ENCODE results near the gene EXTL1.
"Not testable (repeated sequence)": the region's sequence is repeated elsewhere in the genome, so short reads cannot be mapped to it uniquely, and the experiment has no call there.

EXTL1 gene

DNA sequence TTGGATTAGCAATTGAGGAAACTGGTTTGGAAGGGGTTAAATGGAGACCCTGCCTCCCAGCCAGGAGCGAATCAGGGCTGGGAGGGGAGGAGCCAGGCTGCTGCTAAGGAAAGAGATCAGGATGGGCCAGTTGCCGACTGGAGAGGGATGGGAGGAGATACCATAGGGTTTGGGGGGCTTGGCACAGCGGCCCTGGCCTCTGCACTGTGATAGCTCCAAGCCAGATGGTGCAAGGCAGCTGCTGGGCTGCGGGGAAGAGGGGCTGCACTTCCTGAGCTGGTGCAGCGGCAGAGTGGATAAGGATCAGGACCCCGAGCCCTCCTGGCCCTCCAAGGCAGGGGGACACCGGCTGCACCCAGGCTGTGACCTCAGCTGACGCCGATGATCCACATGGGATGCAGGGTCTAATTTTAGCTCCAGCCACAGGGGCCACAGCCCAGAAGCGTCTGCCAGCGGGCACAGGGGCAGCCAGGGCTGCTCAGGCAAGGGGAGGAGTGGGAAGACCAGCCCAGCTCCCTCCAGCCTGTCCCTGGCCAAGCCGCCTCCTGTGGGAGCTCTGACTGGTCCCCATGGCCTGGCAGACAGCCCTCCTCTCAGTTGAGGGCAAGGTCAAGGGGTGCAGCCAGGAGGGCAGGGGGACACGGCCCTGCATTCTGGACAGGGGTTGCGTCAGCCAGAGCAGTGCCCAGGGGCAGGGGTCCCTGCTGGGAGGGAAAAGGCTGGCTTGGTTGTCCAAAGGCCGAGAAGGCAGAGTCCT, at the start of gene EXTL1:
TSS of gene EXTL1 (plus strand) at position 129 of the 757 bp plus-strand sequence. CDS start 872 bp downstream, outside the sequence.
- DNase-seq: no peak

DNA sequence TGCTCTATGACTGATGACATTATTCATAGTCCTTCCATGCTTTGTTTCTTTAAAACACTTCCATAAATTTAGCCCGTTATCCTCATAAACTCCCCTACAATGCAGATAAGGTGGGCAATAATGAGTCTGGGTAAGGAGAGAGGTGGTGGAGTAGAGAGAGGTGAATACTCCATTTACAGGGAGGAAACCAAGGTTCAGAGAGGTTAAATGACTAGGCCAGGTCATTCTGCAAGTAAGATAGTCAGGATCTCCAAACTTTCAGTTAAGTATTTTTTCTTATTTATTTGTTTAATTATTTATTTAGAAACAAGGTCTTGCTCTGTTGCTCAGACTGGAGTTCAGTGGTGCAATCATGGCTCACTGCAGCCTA, 49.8 kb upstream of the EXTL1 start:
- no peak for DNase-seq

DNA sequence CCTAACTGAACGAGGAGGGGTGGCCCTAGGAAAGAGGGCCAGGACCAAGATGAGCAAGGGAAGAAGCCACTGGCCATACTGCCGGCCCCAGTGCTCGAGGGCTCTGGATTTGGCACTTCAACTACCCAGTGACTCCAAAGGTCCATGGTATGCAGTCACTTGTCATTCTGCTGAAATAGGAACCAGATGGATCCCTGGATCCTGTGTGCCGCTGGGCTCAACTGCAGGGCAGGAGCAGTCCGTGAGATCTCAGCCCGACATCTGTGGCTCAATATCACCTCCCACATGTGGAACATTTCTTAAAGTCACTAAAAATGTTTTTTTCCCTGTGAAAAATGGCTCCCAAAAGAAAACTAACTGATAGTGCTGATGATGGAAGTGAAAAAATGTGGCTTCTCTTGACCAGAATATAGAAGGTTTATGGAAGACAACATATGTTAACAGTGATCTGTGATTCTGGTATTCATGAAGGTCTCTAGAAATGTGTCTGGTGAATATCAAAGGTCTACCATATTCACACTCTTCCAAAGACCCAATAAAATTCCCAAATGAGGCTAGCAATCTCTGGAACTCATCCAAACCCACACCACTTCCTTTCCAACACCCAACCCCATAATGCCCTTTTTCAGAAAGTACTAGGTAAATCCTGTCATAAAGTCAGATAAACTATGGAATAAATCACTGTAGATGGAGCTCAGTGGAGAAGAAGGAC, 47.8 kb upstream of the EXTL1 start:
- DNase-seq: no peak

DNA sequence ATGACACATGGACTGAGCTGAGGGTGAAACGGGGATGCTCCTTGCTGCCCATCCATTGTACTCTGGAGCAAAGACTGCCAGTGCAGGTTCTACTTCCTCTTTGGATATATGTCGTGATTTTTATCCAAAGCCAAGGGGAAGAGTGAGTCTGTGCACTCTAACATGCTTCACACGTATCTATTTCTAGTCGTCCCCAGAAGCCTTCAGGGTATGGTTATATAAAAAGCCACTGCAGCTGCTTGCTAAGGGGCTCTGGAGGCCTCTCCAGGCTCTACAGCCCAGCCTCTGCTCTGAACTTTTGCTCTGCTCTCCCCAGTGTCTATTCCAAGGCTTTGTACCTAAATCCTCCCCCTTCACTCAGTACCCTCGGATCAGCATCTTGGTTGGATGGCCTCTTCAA, 43.8 kb upstream of the EXTL1 start:
- DNase-seq: no peak

DNA sequence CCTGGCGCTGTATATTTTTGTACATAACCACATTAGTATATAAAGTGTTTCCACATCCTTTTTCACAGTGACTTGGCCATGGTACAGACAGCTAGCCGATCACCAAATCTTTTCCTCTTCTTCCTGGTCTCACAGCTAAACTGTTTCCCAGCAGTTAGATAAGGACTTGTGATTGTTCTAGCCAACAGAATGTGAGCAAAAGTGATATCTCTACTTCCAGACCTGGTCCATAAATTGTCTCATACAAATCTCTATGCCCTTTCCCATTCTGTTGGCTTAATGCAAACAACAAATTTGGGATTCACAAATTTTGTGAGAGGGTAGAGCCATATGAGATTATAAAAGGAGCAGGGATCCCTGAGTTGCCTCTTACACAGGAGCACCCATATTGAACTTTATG, 43.2 kb upstream of the EXTL1 start:
- DNase-seq: no peak

- no peak for DNase-seq
Observed at GRCh38 chr1:25979210-25979609, 42.4 kb upstream of the EXTL1 start.

- DNase-seq: no peak
Observed at GRCh38 chr1:25985171-25985570, 36.4 kb upstream of the EXTL1 start.

DNA sequence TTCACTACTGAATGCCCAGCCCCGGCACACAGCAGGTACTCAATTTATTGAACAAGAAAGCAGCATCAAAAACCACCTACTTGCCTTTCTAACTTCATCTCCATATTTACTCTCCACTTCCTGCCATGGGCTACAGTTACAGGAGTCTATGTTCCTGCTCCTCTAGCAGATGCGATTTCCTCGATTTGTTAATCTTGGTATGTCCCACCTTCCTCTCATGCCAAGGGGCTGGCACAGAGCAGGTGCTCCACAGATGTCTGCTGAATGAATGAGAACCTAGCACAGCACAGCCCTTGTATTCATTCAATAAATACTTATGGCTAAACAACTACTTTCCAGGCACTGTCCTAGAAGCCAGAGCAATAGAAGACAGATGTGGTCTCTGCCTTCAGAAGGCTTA, 35.9 kb upstream of the EXTL1 start:
- no peak for DNase-seq

GRCh38 chr1:25986773-25987172, 34.8 kb upstream of the EXTL1 start:
- not testable (repeated sequence) for DNase-seq

GRCh38 chr1:25987951-25988350, 33.6 kb upstream of the EXTL1 start:
- no peak for DNase-seq

DNA sequence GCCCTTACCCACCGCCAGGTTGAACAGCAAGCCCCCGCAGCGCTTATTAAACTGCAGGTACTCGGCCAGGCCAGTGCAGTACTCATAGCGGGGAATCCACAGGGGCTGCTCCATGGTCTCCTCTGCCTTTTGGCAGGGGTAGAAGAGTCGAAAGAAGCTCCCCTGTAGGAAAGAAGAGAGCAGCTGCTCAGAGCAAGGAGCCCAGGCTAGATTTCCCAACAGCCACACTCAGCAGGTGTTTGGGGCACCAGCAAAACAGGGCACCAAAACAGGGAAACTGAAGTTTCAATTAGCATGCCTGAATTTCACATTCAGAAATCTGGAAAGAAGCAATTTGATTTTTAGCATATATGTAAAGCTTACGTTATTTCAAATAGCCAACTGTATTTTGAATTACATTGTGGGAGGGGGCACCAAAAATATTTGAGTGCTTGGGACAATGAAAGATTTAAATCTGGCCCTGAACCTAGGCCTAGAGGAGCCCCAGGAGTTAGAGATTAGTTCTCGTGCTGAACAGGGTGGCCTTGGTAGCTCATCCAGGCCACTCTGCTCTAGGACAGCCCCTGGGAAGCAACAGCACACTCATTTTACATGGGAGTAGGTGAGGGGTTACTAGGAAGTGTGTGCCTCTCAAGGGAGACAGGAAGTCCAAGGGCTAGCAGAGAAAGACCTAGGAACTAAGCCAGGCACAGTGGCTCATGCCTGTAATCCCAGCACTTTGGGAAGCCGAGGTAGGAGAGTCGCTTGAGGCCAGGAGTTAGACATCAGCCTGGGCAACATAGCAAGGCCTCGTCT, 31.9 kb upstream of the EXTL1 start:
- DNase-seq: no peak

DNA sequence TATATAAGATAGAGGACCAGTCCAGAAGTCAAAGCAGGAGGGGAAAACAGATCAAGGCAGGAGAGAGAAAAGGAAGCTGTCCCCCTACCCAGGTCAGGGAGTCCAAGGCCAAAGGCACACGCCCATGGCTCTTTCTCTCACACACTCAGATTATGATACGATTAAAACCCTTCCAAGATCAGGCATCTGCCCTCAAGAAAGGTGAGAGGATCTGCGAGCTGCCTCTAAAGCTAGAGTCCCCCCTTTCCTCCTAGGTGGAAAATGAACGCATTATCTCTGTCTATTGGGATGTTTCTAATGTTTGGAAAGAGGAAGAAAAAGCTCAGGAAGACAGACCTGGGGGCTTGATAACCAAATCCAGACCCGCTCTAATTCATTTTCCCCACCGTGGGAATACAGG, 31.3 kb upstream of the EXTL1 start:
- DNase-seq: peak in 1 of 2 experiments; percentile 26

- DNase-seq: peak; percentile 57 to 62
Observed at GRCh38 chr1:25990702-25991395, 30.7 kb upstream of the EXTL1 start.

DNA sequence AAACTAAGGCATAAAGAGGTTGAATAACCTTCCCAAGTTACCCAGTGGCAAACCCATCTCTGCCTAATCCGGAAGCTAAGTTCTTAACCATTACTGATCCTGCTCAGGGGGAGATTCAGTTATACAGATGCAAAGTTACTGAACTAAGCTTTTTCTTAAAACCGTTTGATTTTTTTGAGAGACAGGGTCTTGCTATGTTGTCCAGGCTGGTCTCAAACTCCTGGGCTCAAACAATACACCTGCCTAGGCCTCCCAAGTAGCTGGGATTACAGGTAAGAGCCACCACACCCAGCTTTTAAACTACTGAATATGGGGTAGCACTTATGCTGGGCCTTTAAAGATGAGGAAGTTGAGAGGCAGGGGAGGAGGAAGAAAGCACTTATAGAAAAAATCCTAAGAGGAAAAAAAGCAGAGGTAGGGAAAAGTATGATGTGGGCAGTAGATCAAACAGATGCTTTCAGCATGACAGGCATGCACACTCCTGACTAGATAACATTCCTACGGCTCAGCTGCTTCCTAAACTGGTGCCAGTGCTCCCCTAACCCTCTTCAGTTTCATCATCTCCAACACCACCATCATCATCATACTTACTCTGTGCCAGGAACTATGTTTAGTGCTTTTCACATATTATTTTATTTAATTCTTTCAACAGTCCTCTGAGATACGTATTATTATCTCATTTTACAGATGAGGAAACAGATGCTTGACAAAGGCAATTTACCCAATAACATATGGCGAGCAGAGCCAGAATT, 29.5 kb upstream of the EXTL1 start:
- DNase-seq: no peak

DNA sequence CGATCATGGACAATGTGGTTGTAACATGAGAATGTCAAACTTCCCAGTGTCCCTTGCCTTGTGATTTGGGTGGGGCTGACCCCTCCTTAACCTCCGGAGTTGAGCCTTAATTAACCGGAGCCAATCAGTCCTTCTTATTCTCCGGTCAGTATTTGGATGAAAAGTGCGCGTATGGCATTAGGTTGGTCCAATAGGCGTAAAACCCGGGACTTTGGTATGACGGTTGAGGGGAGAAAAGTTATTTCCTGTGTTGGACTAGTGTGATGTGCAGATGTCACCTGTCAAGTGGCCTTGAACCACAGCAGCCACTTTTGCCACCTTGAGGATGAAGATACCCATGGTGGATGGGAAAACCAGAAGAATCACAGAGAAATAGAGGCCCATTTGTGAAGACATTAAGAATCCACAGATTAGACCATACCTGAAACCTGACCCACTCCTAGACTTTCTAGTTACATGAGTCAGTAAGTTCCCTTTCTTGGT, 28.8 kb upstream of the EXTL1 start:
- no peak for DNase-seq

- no peak for DNase-seq
Observed at GRCh38 chr1:25993197-25993951, 28.2 kb upstream of the EXTL1 start.

DNA sequence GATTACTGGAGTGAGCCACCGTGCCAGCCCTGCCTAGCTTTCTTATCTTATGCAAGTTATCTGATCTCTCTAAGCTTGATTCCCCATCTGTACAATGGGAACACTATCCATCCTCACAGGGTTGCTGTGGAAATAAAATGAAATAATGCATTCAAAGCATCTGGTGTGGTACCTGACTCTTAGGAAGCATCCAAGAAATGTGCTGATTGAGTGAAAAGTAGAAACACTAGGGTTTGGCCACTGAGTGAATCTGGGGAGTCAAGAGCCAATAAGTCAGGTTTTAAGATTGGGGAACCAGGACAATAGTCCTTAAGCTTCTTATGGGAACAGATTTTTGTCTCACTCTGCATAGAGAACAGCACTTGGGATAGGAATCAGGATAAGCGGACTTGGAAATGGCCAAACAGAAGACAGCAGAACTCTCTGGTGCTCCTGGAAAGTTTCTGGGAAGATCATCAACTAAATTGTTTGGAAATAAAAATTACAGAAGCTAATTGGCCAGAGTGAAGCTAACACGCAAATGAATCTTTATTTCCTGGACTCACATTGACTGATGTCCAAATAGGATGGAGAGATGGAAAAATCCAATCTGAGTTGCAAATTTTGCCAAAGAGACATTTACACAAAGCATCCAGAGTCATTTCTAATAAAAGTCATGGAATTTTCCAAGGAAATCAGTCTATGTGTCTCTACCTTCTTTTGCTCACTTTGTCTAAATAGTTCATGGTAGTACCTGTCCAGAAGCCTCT, 27.0 kb upstream of the EXTL1 start:
- DNase-seq: no peak

GRCh38 chr1:25996966-25997827, 24.4 kb upstream of the EXTL1 start:
- peak in 1 of 2 experiments; percentile 31 for DNase-seq
